B cell (primary cell): ENCODE measurements around the gene EIPR1. TPM values are rescaled to one million over a fixed set of nuclear protein-coding genes. Genes with fewer than 3 reads are reported as not detected.

Experiments
- ATAC-seq: fragments of 200-7000 bp; cut with Tn5 transposase; one replicate; pipeline ENCODE4 v1.10.0; 2021; ENCODE audit warnings: low read depth, mild to moderate bottlenecking, moderate number of reproducible peaks, moderate library complexity
- CTCF ChIA-PET: fragments of 350-600 bp; sonication (Branson Sonifier 250); formaldehyde crosslinking; loops from one replicate; lab custom pipeline; 2021; ENCODE audit warnings: antibody characterized with exemption, inconsistent platforms; lab: Charles Lee
- POLR2A ChIA-PET: fragments of 350-600 bp; sonication (Branson Sonifier 250); formaldehyde crosslinking; loops from one replicate; lab custom pipeline; 2021; ENCODE audit warnings: antibody characterized with exemption; lab: Charles Lee
- DNase-seq: peaks from one replicate; pipeline ENCODE4 v3.0.0; 2013
- H2AFZ ChIP-seq: 2 replicates; pipeline ENCODE4 v1.6.1; 2012; ENCODE audit warnings: mild to moderate bottlenecking, low read depth, low read length; ENCODE audit not compliant: insufficient read depth, poor library complexity, severe bottlenecking
- H3K27ac ChIP-seq, 2 donors: 1 replicate in 1 of 2; 2 replicates in 1 of 2; pipeline ENCODE4 v1.5.1; 2012 to 2013; ENCODE audit warnings: low read length in 2 of 2, mild to moderate bottlenecking in 2 of 2, moderate library complexity in 1 of 2
- H3K27me3 ChIP-seq, 4 experiments: fragments of 200-600 bp in 1 of 4; sonication (generic) in 1 of 4; replicated peaks in 1 of 4; 1 replicate in 2 of 4; 2 replicates in 2 of 4; pipeline versions ENCODE4 v1.6.1 to v1.7.0; 2013 to 2016; ENCODE audit warnings: low read length in 3 of 4, mild to moderate bottlenecking in 2 of 4, mixed read lengths in 1 of 4, moderate library complexity in 1 of 4; ENCODE audit not compliant: insufficient read depth in 4 of 4, control insufficient read depth in 3 of 4; ENCODE audit errors: control extremely low read depth in 1 of 4
- H3K36me3 ChIP-seq, 2 experiments: replicated peaks in 1 of 2; 1 replicate in 1 of 2; 2 replicates in 1 of 2; pipeline versions ENCODE4 v1.6.1 to v1.7.1; 2013; ENCODE audit warnings: low read length in 1 of 2; ENCODE audit not compliant: insufficient read depth in 2 of 2, control insufficient read depth in 1 of 2; ENCODE audit errors: control extremely low read depth in 1 of 2, extremely low read depth in 1 of 2
- H3K4me1 ChIP-seq, 2 donors: fragments of 200-600 bp in 1 of 2; sonication (generic) in 1 of 2; 1 replicate in 1 of 2; 2 replicates in 1 of 2; pipeline versions ENCODE4 v1.5.1 to v1.6.1; 2013 to 2017; ENCODE audit warnings: low read length in 2 of 2; ENCODE audit not compliant: control insufficient read depth in 2 of 2, insufficient read depth in 2 of 2
- H3K4me2 ChIP-seq: replicated peaks from 2 replicates; pipeline ENCODE3; 2012; ENCODE audit warnings: mild to moderate bottlenecking, low read depth, low read length; ENCODE audit not compliant: poor library complexity, severe bottlenecking
- H3K4me3 ChIP-seq, 5 experiments: fragments of 200-600 bp in 1 of 5; sonication (generic) in 1 of 5; 1 replicate in 3 of 5; 2 replicates in 2 of 5; pipeline versions ENCODE4 v1.5.1 to v1.7.0; 2011 to 2016; ENCODE audit warnings: low read length in 4 of 5, mild to moderate bottlenecking in 4 of 5, low read depth in 2 of 5, control low read depth in 1 of 5, moderate library complexity in 1 of 5; ENCODE audit not compliant: insufficient read depth in 1 of 5; ENCODE audit errors: control extremely low read depth in 1 of 5, extremely low read depth in 1 of 5
- H3K79me2 ChIP-seq: fragments of 200-600 bp; sonication (generic); one replicate; pipeline ENCODE4 v1.6.0; 2016; ENCODE audit warnings: low read length; ENCODE audit not compliant: control insufficient read depth, insufficient read depth
- H3K9ac ChIP-seq: fragments of 200-600 bp; sonication (generic); 2 replicates; pipeline ENCODE4 v1.6.1; 2017; ENCODE audit warnings: mild to moderate bottlenecking, low read length, moderate library complexity
- H3K9me3 ChIP-seq, 3 donors: one replicate each; pipeline versions ENCODE4 v1.6.1 to v1.7.1; 2013; ENCODE audit warnings: low read length in 2 of 3; ENCODE audit not compliant: control insufficient read depth in 2 of 3, insufficient read depth in 1 of 3; ENCODE audit errors: control extremely low read depth in 1 of 3
- H4K20me1 ChIP-seq: 2 replicates; pipeline ENCODE4 v1.6.0; 2012; ENCODE audit warnings: mild to moderate bottlenecking, low read length; ENCODE audit not compliant: insufficient read depth, control insufficient read depth, poor library complexity, severe bottlenecking
- H3K27ac Mint-ChIP-seq: one replicate; pipeline ENCODE4 v1.8.0; 2021; ENCODE audit warnings: mixed read lengths
- H3K27me3 Mint-ChIP-seq: one replicate; pipeline ENCODE4 v1.8.0; 2021; ENCODE audit warnings: mixed read lengths
- H3K4me1 Mint-ChIP-seq: one replicate; pipeline ENCODE4 v1.8.0; 2021; ENCODE audit warnings: mixed read lengths
- H3K4me3 Mint-ChIP-seq: one replicate; pipeline ENCODE4 v1.8.0; 2021; ENCODE audit warnings: mixed read lengths
- H3K9me3 Mint-ChIP-seq: one replicate; pipeline ENCODE4 v1.8.0; 2022; ENCODE audit warnings: mixed read lengths; ENCODE audit not compliant: insufficient read depth
- EZH2 ChIP-seq: IDR thresholded peaks from 2 replicates; pipeline ENCODE4 v1.6.1; 2012; ENCODE audit warnings: borderline replicate concordance, low read depth, mild to moderate bottlenecking, moderate library complexity, low read length; ENCODE audit not compliant: insufficient read depth, poor library complexity, severe bottlenecking
- WGBS: methylation state at CpG from one replicate; pipeline ENCODE4 v1.1.5; 2013; ENCODE audit warnings: missing lambda C conversion rate; ENCODE audit not compliant: insufficient coverage; 5-methylcytosine and 5-hydroxymethylcytosine counted together
- intact Hi-C: fragments of 100-400 bp; cut with micrococcal nuclease; formaldehyde crosslinking; loops from one replicate; pipeline ENCODE4 v1.10.0; 2022
- polyA plus RNA-seq: library from polyadenylated mRNA; depleted of rRNA; stranded (reverse); fragments of >200 nt; gene quantifications from 2 replicates; pipeline ENCODE4 v1.2.3, GENCODE V29; 2012
- total RNA-seq, 2 donors: library from RNA; stranded (reverse); fragments of 120-200 nt in 1 of 2; gene quantifications; 1 replicate in 1 of 2; 2 replicates in 1 of 2; pipeline versions ENCODE4 v1.2.3 to v1.2.4, GENCODE V29; 2013 to 2022
- TF ChIP-seq, protein P1 (sequence below): fragments of 200-600 bp; IDR thresholded peaks from one replicate; pipeline ENCODE4 v1.8.0; 2022; ENCODE audit warnings: antibody characterized with exemption, mild to moderate bottlenecking

The EIPR1 gene
- total and polyA plus RNA-seq, 2 donors (not counting 1 experiment from before 2014, with no cell fraction given), result 31.8 to 37.0 TPM

DNA sequence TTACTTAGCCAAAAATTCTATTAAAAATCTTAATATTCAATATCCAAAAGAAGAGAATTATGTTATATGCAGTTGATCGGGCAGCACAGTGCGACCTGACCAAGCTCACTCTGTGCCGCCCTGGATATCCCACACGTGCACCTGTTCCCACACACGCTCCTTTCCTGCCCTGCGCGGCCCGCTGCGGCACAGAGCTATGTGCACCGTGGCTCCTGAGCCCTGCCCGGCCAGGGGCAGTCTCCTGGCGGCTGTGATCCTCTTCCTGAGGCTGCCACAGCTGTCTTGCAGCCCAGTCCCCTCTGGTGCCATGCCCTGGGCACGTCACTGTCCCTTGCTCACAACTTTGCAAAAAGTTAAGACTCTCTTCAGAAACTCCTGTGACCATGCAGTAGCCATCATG lies 31.2 kb upstream of the EIPR1 start:
- H3K4me2 ChIP-seq, result no peak overlapping the region
- H3K27me3 ChIP-seq, result no peaks in the 10 kb centered on the region
- peaks cover 11% of the 10 kb centered on the region for H3K4me1 Mint-ChIP-seq
- no peak overlapping the region for H2AFZ ChIP-seq
- no peak for DNase-seq
- H3K9ac ChIP-seq, result no peak overlapping the region
- H3K79me2 ChIP-seq, result peaks cover 49% of the 10 kb centered on the region
- no peak overlapping the region for H3K27ac Mint-ChIP-seq
- intact Hi-C loops, result no loop called here
- peaks cover 0 to 9% (median 0%) of the 10 kb centered on the region in 3 donors for H3K9me3 ChIP-seq
- peaks cover 3 to 25% of the 10 kb centered on the region in 2 experiments for H3K36me3 ChIP-seq
- ChIA-PET POLR2A (no interaction called here), CTCF (interaction anchor here (1.2 kb wide), 1 partner anchor 14 kb away, joined by 3 read pairs; no protein-coding TSS in a partner anchor)
- no peak for ATAC-seq
- no peaks in the 10 kb centered on the region for H3K9me3 Mint-ChIP-seq
- over 99% methylated on average over 13 of the region's 13 CpGs for WGBS
- no peak overlapping the region for H3K27ac ChIP-seq
- TF ChIP-seq, protein P1, sequence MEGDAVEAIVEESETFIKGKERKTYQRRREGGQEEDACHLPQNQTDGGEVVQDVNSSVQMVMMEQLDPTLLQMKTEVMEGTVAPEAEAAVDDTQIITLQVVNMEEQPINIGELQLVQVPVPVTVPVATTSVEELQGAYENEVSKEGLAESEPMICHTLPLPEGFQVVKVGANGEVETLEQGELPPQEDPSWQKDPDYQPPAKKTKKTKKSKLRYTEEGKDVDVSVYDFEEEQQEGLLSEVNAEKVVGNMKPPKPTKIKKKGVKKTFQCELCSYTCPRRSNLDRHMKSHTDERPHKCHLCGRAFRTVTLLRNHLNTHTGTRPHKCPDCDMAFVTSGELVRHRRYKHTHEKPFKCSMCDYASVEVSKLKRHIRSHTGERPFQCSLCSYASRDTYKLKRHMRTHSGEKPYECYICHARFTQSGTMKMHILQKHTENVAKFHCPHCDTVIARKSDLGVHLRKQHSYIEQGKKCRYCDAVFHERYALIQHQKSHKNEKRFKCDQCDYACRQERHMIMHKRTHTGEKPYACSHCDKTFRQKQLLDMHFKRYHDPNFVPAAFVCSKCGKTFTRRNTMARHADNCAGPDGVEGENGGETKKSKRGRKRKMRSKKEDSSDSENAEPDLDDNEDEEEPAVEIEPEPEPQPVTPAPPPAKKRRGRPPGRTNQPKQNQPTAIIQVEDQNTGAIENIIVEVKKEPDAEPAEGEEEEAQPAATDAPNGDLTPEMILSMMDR, result no peak
- no peak for TF ChIP-seq EZH2
- H3K4me3 ChIP-seq, result no peak overlapping the region
- H4K20me1 ChIP-seq, result peaks cover 30% of the 10 kb centered on the region
- peaks cover 0 to 9% of the 10 kb centered on the region in 2 donors for H3K4me1 ChIP-seq
- no peaks in the 10 kb centered on the region for H3K27me3 Mint-ChIP-seq
- H3K4me3 Mint-ChIP-seq, result no peak overlapping the region

DNA sequence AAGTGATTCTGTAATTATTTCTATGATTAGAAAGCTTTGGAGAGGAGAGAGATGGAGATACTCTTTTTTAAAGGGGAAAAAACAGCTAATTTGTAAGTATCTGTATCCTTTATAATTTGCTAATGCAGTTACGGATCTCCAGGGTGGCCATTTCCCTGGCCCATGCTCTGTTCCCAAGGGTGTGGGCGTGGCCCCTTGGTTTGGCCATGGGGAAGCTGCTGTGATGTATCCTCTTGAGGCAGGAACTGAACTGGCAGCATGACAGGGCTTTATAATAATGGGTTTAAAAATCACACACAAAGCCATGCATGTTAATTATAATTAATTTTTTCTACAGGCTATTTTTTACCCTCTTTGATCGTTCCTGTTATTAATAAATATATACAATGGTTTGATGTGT lies 28.9 kb upstream of the EIPR1 start:
- H3K79me2 ChIP-seq, result peaks cover 61% of the 10 kb centered on the region
- peaks cover 28% of the 10 kb centered on the region for H4K20me1 ChIP-seq
- 100% methylated on average over 2 of the region's 3 CpGs for WGBS
- H3K36me3 ChIP-seq, result peaks cover 1 to 37% of the 10 kb centered on the region in 2 experiments
- no peaks in the 10 kb centered on the region for H3K9me3 Mint-ChIP-seq
- H3K27me3 Mint-ChIP-seq, result no peaks in the 10 kb centered on the region
- H2AFZ ChIP-seq, result no peak overlapping the region
- ChIA-PET CTCF (interaction anchor here (2.1 kb wide), 1 partner anchor 17 kb away, joined by 9 read pairs; no protein-coding TSS in a partner anchor), POLR2A (no interaction called here)
- H3K4me3 ChIP-seq, result no peak overlapping the region
- ATAC-seq, result no peak
- no peak for TF ChIP-seq EZH2
- no peaks in the 10 kb centered on the region for H3K27me3 ChIP-seq
- H3K4me2 ChIP-seq, result no peak overlapping the region
- H3K4me3 Mint-ChIP-seq, result no peak overlapping the region
- H3K27ac Mint-ChIP-seq, result no peak overlapping the region
- H3K4me1 ChIP-seq, result peaks cover 0 to 15% of the 10 kb centered on the region in 2 donors
- peaks cover 19% of the 10 kb centered on the region for H3K4me1 Mint-ChIP-seq
- DNase-seq, result no peak
- H3K9me3 ChIP-seq, result peaks cover 0 to 9% (median 0%) of the 10 kb centered on the region in 3 donors
- H3K9ac ChIP-seq, result no peak overlapping the region
- no peak overlapping the region for H3K27ac ChIP-seq
- intact Hi-C loops, result no loop called here
